Subcutaneous abdominal adipose tissue (tissue), 5 donors: ENCODE results near the gene ATP9A.

Source experiments
- H3K27ac ChIP-seq: one replicate; pipeline ENCODE4 v1.7.0; 2013; ENCODE audit warnings: low read depth, mild to moderate bottlenecking, inconsistent platforms, low read length, moderate library complexity
- H3K27me3 ChIP-seq, 5 donors: one replicate each; pipeline ENCODE4 v1.7.0; 2013; ENCODE audit warnings: low read length in 5 of 5, inconsistent platforms in 1 of 5; ENCODE audit not compliant: control insufficient read depth in 5 of 5, insufficient read depth in 4 of 5
- H3K36me3 ChIP-seq, 5 donors: one replicate each; pipeline ENCODE4 v1.7.0; 2013; ENCODE audit warnings: low read length in 5 of 5; ENCODE audit not compliant: control insufficient read depth in 5 of 5, insufficient read depth in 5 of 5
- H3K4me1 ChIP-seq, 5 donors: one replicate each; pipeline ENCODE4 v1.7.0; 2013; ENCODE audit warnings: low read length in 5 of 5, mild to moderate bottlenecking in 3 of 5, moderate library complexity in 1 of 5; ENCODE audit not compliant: control insufficient read depth in 5 of 5, insufficient read depth in 5 of 5
- H3K4me3 ChIP-seq, 5 donors: one replicate each; pipeline ENCODE4 v1.7.0; 2013; ENCODE audit warnings: low read length in 5 of 5, low read depth in 1 of 5
- H3K9ac ChIP-seq, 5 donors: one replicate each; pipeline ENCODE4 v1.7.0; 2013; ENCODE audit warnings: low read length in 5 of 5, mild to moderate bottlenecking in 4 of 5, moderate library complexity in 3 of 5
- H3K9me3 ChIP-seq, 5 donors: one replicate each; pipeline ENCODE4 v1.7.0; 2013; ENCODE audit warnings: low read length in 5 of 5; ENCODE audit not compliant: control insufficient read depth in 5 of 5
- donor health status: healthy.
- donor health status: healthy.
- donor health status: healthy.
- donor health status: healthy.
- donor health status: healthy.

ATP9A gene

DNA sequence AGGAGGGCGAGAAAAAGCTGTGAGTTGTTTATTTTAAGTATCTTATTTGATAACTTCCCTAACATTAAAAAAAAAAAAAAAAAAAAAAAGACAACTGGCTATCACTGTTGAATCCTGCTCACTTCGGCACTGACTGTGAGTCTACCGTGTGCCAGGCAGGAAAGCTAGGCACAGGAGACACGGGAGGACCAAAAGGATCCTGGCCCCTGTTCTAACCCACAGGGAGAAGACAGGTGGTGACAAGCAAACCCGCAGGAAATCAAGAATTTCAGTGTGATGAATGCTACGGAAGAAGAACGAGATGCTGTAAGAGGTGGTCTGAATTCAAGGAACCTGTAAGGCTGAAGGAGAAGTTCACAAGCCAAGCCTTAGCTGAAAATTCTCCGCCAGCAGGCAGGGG, 130.9 kb downstream of the ATP9A start:
- Histone ChIP-seq H3K9ac (no peak overlapping the region), H3K4me1 (peaks cover 0 to 2% (median 0%) of the 10 kb centered on the region in 5 donors), H3K9me3 (no peaks in the 10 kb centered on the region), H3K27me3 (no peaks in the 10 kb centered on the region), H3K4me3 (no peak overlapping the region), H3K27ac (no peak overlapping the region), H3K36me3 (peaks cover 3 to 22% (median 18%) of the 10 kb centered on the region in 5 donors)

DNA sequence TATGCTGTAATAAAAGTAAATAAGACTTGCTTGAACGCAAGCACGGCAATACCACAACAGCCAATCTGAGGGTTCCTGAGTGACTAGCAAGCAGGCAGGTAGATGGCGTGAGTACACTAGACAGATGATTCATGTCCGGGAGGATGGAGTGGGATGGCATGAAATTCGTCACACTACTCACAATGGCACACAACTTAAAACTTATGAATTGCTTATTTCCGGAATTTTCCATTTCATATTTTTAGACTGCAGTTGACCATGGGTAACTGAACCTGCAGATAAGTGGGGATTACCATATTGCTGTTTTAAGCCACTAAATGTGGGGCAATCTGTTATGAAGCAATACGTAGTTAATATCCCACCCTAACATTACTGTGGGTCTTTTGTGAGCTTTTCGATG, 132.1 kb downstream of the ATP9A start:
- no peaks in the 10 kb centered on the region for H3K27me3 ChIP-seq
- no peak overlapping the region for H3K9ac ChIP-seq
- peaks cover 3 to 22% (median 17%) of the 10 kb centered on the region in 5 donors for H3K36me3 ChIP-seq
- H3K4me3 ChIP-seq: no peak overlapping the region
- H3K9me3 ChIP-seq: no peaks in the 10 kb centered on the region
- H3K4me1 ChIP-seq: peaks cover 6 to 11% (median 7%) of the 10 kb centered on the region in 5 donors
- H3K27ac ChIP-seq: no peak overlapping the region

DNA sequence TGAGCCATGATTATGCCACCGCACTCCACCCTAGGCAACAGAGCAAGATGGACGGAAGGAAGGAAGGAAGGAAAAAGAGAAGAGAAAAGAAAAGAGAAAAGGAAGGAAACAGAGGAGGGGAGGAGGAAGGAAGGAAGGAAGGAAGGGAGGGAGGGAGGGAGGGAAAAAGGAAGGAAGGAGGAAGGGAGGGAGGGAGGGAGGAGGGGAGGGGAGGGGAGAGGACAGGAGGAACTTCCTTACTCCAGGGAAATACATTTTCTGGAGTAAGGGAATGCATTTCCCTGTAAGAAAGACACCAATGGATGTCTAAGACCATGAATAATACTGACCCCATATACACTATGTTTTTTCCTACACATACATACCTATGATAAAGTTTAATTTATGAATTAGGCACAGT, 132.5 kb downstream of the ATP9A start:
- H3K4me3 ChIP-seq: no peak overlapping the region
- peaks cover 3 to 21% (median 16%) of the 10 kb centered on the region in 5 donors for H3K36me3 ChIP-seq
- no peaks in the 10 kb centered on the region for H3K9me3 ChIP-seq
- no peak overlapping the region for H3K9ac ChIP-seq
- H3K27me3 ChIP-seq: no peaks in the 10 kb centered on the region
- peaks cover 11 to 15% (median 11%) of the 10 kb centered on the region in 5 donors for H3K4me1 ChIP-seq
- no peak overlapping the region for H3K27ac ChIP-seq

DNA sequence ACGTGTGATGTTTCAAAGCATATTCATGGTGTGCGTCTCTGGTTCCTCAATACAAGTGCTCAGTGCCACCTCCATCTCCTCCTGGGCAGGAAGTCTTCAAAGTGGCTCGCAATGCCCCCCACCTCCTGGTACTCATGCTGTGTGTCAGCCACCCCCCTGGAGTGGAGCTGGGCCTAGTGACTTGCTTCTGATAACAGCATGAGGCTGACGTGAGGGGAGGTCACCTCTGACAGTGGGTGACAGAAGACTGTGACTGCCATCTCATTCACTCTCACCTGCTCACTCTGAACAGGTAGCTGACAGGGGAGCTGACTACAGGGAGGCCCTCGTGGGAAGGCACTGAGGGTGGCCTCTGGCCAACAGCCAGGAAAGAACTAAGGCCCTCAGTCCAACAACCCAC, 133.3 kb downstream of the ATP9A start:
- Histone ChIP-seq H3K9ac (no peak overlapping the region), H3K27me3 (no peaks in the 10 kb centered on the region), H3K27ac (no peak overlapping the region), H3K36me3 (peaks cover 3 to 19% (median 16%) of the 10 kb centered on the region in 5 donors), H3K4me3 (no peak overlapping the region), H3K4me1 (peaks cover 11 to 22% (median 16%) of the 10 kb centered on the region in 5 donors), H3K9me3 (no peaks in the 10 kb centered on the region)

DNA sequence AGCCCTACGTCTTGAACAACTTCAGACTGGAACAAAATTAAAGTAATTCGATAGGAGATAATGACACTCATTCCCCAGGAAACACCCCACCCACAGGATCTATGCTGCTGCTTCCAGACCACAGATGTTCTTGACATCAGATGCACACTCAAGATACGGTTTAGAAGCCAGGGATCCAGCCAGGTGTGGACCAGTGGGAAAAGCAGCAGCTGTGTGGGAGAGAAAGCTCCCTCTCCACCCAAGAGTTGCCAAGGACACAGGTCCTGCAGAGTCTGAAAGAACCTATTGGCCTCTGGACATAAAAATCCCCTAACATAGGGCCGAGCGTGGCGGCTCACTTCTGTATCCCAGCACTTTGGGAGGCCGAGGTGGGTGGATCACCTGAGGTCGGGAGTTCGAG, 133.9 kb downstream of the ATP9A start:
- Histone ChIP-seq H3K36me3 (peaks cover 3 to 19% (median 16%) of the 10 kb centered on the region in 5 donors), H3K9me3 (no peaks in the 10 kb centered on the region), H3K9ac (no peak overlapping the region), H3K4me1 (peaks cover 11 to 28% (median 20%) of the 10 kb centered on the region in 5 donors), H3K27me3 (no peaks in the 10 kb centered on the region), H3K4me3 (no peak overlapping the region), H3K27ac (no peak overlapping the region)

DNA sequence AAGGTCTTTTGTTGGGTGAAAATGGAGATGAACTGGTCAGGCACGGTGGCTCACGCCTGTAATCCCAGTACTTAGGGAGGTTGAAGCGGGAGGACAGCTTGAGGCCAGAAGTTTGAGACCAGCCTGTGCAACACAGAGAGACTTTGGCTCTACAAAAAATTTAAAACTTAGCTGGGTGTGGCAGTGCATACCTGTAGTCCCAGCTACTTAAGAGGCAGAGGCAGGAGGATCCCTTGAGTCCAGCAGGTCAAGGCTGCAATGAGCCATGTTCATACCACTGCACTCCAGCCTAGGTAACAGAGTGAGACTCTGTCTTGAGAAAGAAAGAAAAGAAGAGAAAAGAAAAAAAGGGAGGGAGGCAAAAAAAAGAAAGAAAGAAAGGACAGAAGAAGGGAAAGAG, 134.8 kb downstream of the ATP9A start:
- H3K27me3 ChIP-seq: no peaks in the 10 kb centered on the region
- H3K4me3 ChIP-seq: no peak overlapping the region
- H3K9me3 ChIP-seq: no peaks in the 10 kb centered on the region
- H3K9ac ChIP-seq: no peak overlapping the region
- H3K27ac ChIP-seq: no peak overlapping the region
- peaks cover 0 to 21% (median 16%) of the 10 kb centered on the region in 5 donors for H3K36me3 ChIP-seq
- peaks cover 11 to 33% (median 21%) of the 10 kb centered on the region in 5 donors for H3K4me1 ChIP-seq

DNA sequence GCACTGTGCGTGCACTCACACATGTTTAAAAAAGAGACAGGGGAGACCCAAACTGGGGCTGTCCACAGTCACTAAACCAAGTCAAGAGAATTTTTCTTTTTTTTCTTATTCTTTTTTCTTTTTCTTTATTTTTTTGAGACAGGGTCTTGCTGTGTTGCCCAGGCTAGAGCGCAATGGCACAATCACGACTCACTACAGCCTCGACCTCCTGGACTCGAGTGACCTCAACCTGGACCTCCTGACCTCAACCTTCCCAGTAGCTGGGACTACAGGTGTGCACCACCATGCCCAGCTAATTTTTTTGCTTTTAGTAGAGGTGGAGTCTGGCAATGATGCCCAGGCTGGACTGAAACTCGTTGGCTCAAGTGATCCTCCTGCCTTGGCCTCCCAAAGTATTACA, 136.2 kb downstream of the ATP9A start:
- H3K4me3 ChIP-seq: peak overlapping the region in 2 of 5 donors; percentile 35 to 36
- H3K36me3 ChIP-seq: peaks cover 3 to 31% (median 24%) of the 10 kb centered on the region in 5 donors

DNA sequence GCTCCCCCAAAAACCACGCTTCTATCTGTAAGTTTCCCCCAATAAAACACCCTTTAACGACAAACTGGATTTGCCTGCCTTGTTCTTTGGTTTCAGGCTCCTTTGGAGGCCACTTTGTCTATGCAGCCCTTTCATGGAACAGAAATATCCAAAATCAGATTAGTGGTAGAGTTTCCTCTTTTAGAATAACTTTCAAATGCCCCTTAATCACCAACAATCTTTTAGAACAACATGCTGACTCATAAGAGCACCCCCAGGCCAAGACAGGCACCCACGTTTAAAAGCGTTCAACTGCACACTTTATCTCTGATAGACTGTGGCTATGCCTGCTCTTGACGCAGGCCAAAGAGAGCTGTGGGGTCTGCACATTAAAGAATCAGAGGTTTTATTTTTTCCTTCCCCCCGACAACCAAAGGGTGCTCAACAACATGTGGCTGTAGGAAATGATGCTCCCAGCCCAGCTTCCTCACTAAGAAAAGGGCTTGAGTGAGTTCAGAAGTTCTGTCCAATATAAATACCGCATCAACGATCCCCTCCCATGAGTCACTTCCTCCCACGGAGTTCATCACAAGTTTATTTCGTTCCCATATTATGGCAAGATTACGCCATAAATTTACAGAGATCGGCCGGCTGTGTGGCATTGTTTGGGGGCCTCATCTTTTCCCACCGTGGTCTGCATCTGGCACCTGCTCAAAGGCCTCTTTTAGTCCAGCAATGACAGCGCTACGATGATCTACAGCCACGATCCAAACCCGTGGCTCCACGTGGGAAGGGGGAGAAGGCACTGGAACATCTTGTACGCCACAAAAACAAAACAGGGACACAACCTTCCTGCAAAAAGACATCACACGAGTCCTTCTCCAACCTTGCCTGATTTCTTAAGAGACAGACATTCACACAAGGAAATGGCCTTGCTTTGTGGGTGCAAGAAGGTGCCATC, 136.9 kb downstream of the ATP9A start:
- peaks cover 3 to 29% (median 21%) of the 10 kb centered on the region in 5 donors for H3K36me3 ChIP-seq
- H3K9ac ChIP-seq: no peak overlapping the region
- H3K4me1 ChIP-seq: peaks cover 11 to 33% (median 21%) of the 10 kb centered on the region in 5 donors
- peak overlapping the region in 2 of 5 donors; percentile 35 to 36 for H3K4me3 ChIP-seq
- no peaks in the 10 kb centered on the region for H3K9me3 ChIP-seq
- no peaks in the 10 kb centered on the region for H3K27me3 ChIP-seq
- H3K27ac ChIP-seq: peak overlapping the region; percentile 33

More for the DNA sequence above, 136.2 kb downstream of the ATP9A start:
- Histone ChIP-seq H3K9me3 (no peaks in the 10 kb centered on the region), H3K9ac (no peak overlapping the region), H3K27ac (no peak overlapping the region), H3K4me1 (peaks cover 11 to 33% (median 21%) of the 10 kb centered on the region in 5 donors), H3K27me3 (no peaks in the 10 kb centered on the region)

DNA sequence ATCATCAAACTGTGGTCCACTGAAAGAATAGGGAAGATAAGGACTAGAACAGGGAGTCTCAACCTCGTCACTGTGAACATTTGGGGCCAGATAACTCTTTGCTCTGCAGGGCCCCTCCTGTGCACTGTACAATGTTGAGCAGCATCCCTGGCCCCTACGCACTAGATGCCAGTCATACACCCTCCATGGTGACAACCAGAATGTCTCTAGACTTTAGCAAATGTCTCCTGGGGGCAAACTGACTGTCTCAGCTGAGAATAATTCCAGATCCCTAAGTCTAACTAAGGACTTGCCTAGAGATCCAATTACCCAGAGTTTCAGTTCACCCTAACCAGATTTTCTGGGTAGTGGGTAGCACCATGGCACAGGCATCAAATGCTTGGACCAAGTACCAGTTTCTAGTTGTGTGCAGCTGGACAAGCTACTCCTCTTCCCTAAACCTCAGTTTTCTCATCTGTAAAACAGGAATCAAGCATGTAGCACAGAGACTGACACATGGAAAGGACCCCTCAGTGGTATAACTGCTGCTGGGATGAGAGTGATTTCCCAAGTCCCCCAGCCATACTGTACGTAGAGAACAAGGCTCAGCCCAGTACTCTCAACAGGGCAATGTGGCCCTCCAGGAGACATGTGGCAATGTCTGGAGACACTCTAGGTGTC, 138.7 kb downstream of the ATP9A start:
- Histone ChIP-seq H3K4me1 (peaks cover 11 to 33% (median 21%) of the 10 kb centered on the region in 5 donors), H3K27ac (no peak overlapping the region), H3K27me3 (no peaks in the 10 kb centered on the region), H3K9ac (no peak overlapping the region), H3K9me3 (no peaks in the 10 kb centered on the region), H3K4me3 (no peak overlapping the region), H3K36me3 (peaks cover 3 to 29% (median 29%) of the 10 kb centered on the region in 5 donors)
